Eye (tissue), 1 donor: ENCODE results near the gene PCSK9.
"Not testable (repeated sequence)": the region's sequence is repeated elsewhere in the genome, so short reads cannot be mapped to it uniquely, and the experiment has no call there.

Experiments used
- DNase-seq: peaks from one replicate; pipeline ENCODE4 v3.0.0-alpha.2; 2015

Gene PCSK9

GRCh38 chr1:55081905-55082296 is 42.6 kb downstream of the PCSK9 start:
- DNase-seq = no peak

GRCh38 chr1:55084257-55084656 is 44.9 kb downstream of the PCSK9 start:
- no peak for DNase-seq

DNA sequence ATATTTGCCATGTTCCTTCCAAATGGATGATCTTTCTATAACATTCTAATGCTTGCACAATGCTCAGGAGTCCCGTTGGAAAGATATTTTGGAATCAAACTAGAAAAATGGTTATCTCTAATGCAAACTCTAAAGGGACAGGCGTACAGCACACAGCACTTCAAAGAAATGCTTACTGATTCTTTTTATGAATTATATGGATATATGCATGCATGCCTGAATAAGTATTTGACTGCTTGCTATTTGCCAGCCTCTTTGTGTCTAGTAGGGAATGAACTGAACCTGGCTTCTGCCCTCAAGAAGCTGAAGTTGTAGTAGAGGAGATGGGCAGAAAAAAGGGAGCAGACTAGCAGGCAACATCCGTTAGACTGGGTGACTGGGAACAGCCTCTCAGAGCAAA is 48.1 kb downstream of the PCSK9 start:
- no peak for DNase-seq

DNA sequence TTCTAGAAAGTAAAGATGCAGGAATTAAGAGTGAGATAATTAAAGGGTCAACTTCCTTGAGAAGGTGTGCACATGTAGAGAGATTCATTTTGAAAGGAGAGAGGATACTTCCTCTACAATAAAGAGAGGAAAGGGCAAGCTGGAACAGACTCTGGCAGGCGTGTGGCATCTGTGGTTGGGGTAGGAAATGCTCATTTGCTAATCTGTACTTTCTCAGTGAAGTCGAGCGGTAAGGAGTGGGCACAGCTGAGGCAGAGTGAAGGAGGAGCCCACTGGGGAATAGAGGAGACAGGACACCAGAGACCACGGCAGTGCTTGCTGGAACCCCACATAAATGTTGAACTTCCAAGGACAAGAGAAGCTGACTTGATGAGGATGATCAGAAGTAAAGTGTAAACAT is 49.1 kb downstream of the PCSK9 start:
- DNase-seq = no peak

DNA sequence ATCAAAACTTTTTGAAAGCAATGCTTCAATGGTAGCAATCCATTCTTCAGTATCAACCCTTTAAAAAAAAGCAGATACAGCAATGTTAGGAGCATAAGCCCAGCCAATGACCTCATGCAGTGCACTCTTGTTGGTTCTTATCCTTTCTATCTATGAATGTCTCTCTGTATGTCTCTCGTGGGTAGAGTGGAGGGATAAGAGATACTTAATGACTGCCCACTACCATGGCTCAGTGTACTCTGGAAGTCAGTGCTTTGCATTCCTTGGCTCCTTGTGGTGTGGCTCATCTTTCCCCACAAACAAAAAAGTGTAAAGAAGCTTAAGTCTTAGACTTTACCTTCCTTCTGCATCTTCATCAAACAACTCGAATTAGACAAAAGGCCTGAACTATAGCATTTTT is 50.3 kb downstream of the PCSK9 start:
- no peak for DNase-seq

- DNase-seq = no peak
These were observed 53.1 kb downstream of the PCSK9 start for GRCh38 chr1:55092475-55092874.

DNA sequence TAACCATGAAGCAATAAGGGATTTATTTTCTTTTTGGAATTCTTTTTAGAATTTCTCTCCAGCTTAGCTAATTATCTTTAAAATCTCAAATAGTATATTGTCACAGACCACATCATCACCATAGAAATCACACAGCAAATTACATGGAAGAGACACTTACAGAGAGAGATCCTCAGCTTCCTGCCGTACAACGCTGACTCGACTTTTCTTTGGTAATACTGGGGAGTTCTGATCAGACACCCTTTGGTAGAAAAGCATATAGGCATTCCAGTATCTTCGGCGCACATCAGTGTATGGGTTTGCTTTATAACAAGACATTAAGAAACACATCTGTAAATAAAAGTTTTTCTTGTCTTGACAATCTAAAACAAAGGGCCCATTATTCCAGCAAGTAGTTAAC is 55.7 kb downstream of the PCSK9 start:
- DNase-seq = no peak

DNA sequence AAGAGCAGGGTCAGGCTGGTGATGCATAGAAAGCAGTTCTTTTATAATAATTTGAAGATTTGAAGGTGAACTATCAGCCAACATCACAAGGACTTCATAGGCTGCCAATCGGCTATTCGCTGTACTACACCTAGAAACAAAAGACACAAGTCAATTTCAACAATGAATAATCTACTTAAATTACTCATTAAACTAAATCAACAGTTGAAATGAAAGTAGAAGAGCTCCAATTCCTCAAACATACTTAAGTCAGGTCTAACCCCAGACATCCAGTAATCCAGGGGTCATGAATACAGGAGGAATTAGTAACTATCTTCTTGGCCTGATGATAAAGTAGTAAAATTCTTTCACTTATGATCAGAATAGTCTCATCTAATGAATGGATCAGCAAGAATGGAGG is 64.5 kb downstream of the PCSK9 start:
- no peak for DNase-seq

DNA sequence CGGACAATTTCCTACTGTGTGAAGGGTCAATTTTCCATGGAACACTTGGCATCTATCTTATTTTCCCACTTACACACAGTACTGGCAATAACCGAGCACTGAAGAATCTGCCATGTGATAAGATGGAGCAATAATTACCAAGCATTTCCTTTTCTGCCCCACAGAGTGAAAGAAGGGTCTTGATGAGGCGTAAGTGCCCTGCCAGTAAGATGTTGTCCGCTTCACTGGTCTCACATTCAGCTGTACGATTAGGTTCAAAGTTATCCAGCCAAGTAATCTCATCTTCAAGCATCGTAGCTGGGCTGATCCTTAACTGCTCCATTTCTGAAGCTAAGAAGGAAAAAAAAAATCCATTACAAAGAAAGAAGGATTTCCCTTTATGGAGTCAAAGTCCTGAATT is 67.8 kb downstream of the PCSK9 start:
- peak; percentile 91 for DNase-seq

GRCh38 chr1:55109005-55109404 is 69.7 kb downstream of the PCSK9 start:
- not testable (repeated sequence) for DNase-seq
